Measurements from ENCODE around the gene SASH1. TPM values are rescaled to one million over a fixed set of nuclear protein-coding genes. Genes with fewer than 3 reads are reported as not detected.

SASH1 gene
- total RNA-seq, 2 donors from 2014 or later: 21.0 to 49.8 TPM

DNA sequence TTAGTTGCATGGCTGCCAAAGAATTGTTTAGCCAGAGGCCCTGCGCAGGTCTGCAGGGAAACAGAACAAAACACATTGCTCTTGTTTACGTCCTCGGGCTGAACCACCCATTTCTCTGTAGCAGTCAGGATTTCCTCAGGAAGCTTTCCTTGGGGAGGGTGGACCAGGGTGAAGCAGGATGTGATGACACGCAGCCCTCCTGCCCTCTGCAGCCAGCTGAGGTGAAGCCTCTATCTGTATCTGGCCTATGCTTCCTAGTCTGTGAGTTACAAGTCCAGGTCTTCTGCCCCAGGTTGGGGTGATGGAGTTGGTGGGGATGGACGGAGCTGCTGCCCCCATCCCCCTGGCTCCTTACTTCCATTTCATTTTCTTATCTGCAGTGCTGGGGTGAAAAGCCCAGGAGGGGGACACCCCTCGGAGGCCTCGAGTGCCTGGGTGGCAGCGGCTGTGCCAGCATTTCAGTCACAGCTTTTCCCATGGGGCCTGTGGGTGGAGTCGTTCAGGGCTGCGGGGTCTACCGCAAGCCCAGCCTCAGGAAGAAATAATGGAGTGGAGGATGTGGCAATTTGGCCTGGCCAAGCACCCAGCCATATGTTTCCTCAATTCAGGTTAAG is 24.9 kb downstream of the SASH1 start:
- DNase-seq (peak in 3 of 4 donors; percentile 22 to 38 (median 22)), ATAC-seq (peak; percentile 57)
- Histone ChIP-seq H3K9me3 (no peaks in the 10 kb centered on the region), H3K4me3 (no peak overlapping the region), H3K27me3 (no peaks in the 10 kb centered on the region), H3K4me1 (no peaks in the 10 kb centered on the region), H3K36me3 (replicated peaks in 1 of 2; ENCODE audit: insufficient read depth in 1 of 2, low read depth in 2 of 2) (no peaks in the 10 kb centered on the region), H3K27ac (peak overlapping the region in 2 of 4 donors; percentile 39 to 47)
- intact Hi-C loops (cut with DNase I): no loop called here
- 65 to 82% methylated on average over 8 to 11 of the region's 11 CpGs for WGBS, 2 donors
- TF ChIP-seq, protein P1, sequence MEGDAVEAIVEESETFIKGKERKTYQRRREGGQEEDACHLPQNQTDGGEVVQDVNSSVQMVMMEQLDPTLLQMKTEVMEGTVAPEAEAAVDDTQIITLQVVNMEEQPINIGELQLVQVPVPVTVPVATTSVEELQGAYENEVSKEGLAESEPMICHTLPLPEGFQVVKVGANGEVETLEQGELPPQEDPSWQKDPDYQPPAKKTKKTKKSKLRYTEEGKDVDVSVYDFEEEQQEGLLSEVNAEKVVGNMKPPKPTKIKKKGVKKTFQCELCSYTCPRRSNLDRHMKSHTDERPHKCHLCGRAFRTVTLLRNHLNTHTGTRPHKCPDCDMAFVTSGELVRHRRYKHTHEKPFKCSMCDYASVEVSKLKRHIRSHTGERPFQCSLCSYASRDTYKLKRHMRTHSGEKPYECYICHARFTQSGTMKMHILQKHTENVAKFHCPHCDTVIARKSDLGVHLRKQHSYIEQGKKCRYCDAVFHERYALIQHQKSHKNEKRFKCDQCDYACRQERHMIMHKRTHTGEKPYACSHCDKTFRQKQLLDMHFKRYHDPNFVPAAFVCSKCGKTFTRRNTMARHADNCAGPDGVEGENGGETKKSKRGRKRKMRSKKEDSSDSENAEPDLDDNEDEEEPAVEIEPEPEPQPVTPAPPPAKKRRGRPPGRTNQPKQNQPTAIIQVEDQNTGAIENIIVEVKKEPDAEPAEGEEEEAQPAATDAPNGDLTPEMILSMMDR (IDR thresholded peaks at IDR 0.05): no peak
- no peak for TF ChIP-seq POLR2A (IDR thresholded peaks at IDR 0.05)

DNA sequence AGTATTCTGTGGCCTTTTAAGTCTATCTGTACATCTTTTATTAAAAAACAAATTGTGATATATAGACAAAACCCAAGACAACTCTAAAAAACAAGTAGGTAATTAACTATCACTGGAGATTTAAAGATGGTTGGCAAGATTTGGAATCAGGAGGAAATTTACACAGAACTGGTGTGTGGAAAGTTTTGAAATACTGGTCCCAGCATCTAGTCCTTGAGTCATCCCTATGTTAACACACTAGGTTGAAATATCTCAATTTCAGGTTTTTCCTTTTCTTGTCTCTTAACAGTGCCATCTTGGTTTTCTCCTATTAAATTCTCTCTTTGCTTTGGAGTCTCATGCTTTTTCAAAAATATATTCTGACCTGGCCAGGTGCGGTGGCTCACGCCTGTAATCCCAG is 27.5 kb downstream of the SASH1 start:
- intact Hi-C loops (cut with DNase I): no loop called here
- no peaks in the 10 kb centered on the region for H3K27me3 ChIP-seq
- ATAC-seq (no peak), DNase-seq (no peak)
- TF ChIP-seq POLR2A (IDR thresholded peaks at IDR 0.05): no peak
- TF ChIP-seq, protein P1 (IDR thresholded peaks at IDR 0.05): no peak
- no peak overlapping the region for H3K4me3 ChIP-seq
- no peak overlapping the region for H3K27ac ChIP-seq
- H3K4me1 ChIP-seq: no peaks in the 10 kb centered on the region
- H3K9me3 ChIP-seq: no peaks in the 10 kb centered on the region
- WGBS, 2 donors: 97 to 100% methylated on average over 2 of the region's 2 CpGs
- no peaks in the 10 kb centered on the region for H3K36me3 ChIP-seq (replicated peaks in 1 of 2; ENCODE audit: insufficient read depth in 1 of 2, low read depth in 2 of 2)

DNA sequence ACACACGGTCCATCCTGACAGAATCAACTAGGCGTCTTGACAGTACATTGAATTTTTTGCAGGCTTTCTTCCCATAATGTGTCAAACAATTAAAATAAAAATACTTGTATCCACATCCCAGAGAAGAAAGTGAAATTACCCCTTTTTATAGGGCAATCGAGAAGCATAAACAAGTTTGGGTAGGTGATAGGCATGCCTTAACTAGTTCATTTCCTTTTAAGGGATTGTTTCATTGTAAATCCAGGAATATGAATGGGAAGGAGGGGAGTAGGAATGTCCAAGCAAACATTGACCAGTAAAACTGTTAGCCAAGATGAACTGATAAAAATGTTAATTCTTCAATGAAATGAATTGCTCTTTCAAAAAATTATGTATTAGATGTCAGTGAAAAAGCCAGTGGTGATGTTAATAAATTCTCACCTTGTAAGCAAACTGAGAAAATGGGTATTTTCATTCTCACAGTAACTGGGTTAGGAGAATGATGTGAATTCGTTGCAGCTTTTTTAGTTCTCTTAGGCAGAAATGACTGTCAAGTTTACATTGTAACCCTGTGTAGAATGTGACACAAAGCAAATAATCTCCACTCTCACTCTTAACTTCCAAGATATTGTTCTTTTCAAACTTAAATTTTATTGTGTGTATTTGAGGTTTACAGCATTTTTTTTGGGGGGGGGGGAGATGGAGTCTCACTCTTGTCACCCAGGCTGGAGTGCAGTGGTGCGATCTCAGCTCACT is 31.6 kb downstream of the SASH1 start:
- ATAC-seq: no peak
- 71 to 76% methylated on average over 5 of the region's 5 CpGs for WGBS, 2 donors

DNA sequence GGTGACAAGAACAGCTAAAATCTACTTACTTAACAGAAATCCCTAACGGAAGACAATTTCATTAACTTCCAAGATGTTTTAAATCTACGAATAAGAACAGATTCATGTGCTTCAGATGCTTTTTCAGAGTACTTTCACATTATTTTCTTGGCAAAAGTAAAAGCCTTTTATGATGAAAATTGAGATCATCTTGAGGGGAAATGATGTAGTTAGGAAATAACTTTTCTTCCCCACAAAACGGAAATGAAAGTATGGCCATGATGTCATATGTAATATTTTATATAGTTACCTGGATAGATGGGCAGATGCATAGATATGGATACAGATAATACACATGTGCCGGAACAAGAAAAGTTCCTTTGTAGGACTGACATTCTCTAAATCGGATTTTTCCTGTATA is 32.8 kb downstream of the SASH1 start:
- no peaks in the 10 kb centered on the region for H3K4me1 ChIP-seq
- H3K27me3 ChIP-seq: no peaks in the 10 kb centered on the region
- ATAC-seq (no peak), DNase-seq (no peak)
- 82 to 84% methylated on average over 5 of the region's 5 CpGs for WGBS, 2 donors
- no peak overlapping the region for H3K27ac ChIP-seq
- H3K4me3 ChIP-seq: no peak overlapping the region
- TF ChIP-seq, protein P1 (IDR thresholded peaks at IDR 0.05): no peak
- TF ChIP-seq POLR2A (IDR thresholded peaks at IDR 0.05): no peak
- intact Hi-C loops (cut with DNase I): no loop called here
- H3K36me3 ChIP-seq (replicated peaks in 1 of 2; ENCODE audit: insufficient read depth in 1 of 2, low read depth in 2 of 2): no peaks in the 10 kb centered on the region
- no peaks in the 10 kb centered on the region for H3K9me3 ChIP-seq

More for the DNA sequence above, 31.6 kb downstream of the SASH1 start:
- Histone ChIP-seq H3K9me3 (no peaks in the 10 kb centered on the region), H3K36me3 (replicated peaks in 1 of 2; ENCODE audit: insufficient read depth in 1 of 2, low read depth in 2 of 2) (no peaks in the 10 kb centered on the region), H3K4me3 (no peak overlapping the region), H3K27me3 (no peaks in the 10 kb centered on the region), H3K27ac (no peak overlapping the region), H3K4me1 (no peaks in the 10 kb centered on the region)
- DNase-seq: no peak
- intact Hi-C loops (cut with DNase I): no loop called here
- TF ChIP-seq POLR2A (IDR thresholded peaks at IDR 0.05): no peak
- TF ChIP-seq, protein P1 (IDR thresholded peaks at IDR 0.05): no peak

All from body of pancreas (tissue), 4 donors.